ENCODE measurements around the gene TUBB8. TPM values are rescaled to one million over a fixed set of nuclear protein-coding genes. Genes with fewer than 3 reads are reported as not detected.
"Not testable (repeated sequence)": the region's sequence is repeated elsewhere in the genome, so short reads cannot be mapped to it uniquely, and the experiment has no call there.

The TUBB8 gene
- total and polyA plus RNA-seq, 4 experiments from 2014 or later = not detected

- POLR2A ChIA-PET (ENCODE audit: partially characterized antibody); H3K4me1 ChIP-seq (ENCODE audit: insufficient read depth, low read length); H3K27me3 ChIP-seq (ENCODE audit: insufficient read depth, low read length); H3K27me3 Mint-ChIP-seq; H3K9me3 Mint-ChIP-seq; H3K36me3 ChIP-seq (ENCODE audit: insufficient read depth, low read length); H3K27ac Mint-ChIP-seq; H3K4me3 Mint-ChIP-seq; H3K4me1 Mint-ChIP-seq; DNase-seq; H3K4me3 ChIP-seq (ENCODE audit: low read length in 2 of 2); H3K36me3 Mint-ChIP-seq; H3K9me3 ChIP-seq (ENCODE audit: control insufficient read depth in 1 of 2, low read length in 2 of 2); intact Hi-C loops (cut with micrococcal nuclease); CTCF ChIA-PET (ENCODE audit: partially characterized antibody); H3K27ac ChIP-seq (ENCODE audit: low read depth, low read length): not testable (repeated sequence)
Observed at GRCh38 chr10:47864-48263, 1.2 kb downstream of the TUBB8 start.

GRCh38 chr10:13315-13635, 35.8 kb downstream of the TUBB8 start:
- H3K27ac Mint-ChIP-seq; H3K36me3 ChIP-seq (ENCODE audit: insufficient read depth, low read length); DNase-seq; H3K36me3 Mint-ChIP-seq; H3K4me1 ChIP-seq (ENCODE audit: insufficient read depth, low read length); H3K27me3 Mint-ChIP-seq; intact Hi-C loops (cut with micrococcal nuclease); H3K9me3 Mint-ChIP-seq; POLR2A ChIA-PET (ENCODE audit: partially characterized antibody); CTCF ChIA-PET (ENCODE audit: partially characterized antibody); H3K9me3 ChIP-seq (ENCODE audit: control insufficient read depth in 1 of 2, low read length in 2 of 2); H3K4me3 ChIP-seq (ENCODE audit: low read length in 2 of 2); H3K4me3 Mint-ChIP-seq; H3K27ac ChIP-seq (ENCODE audit: low read depth, low read length); H3K27me3 ChIP-seq (ENCODE audit: insufficient read depth, low read length); H3K4me1 Mint-ChIP-seq: not testable (repeated sequence)

GRCh38 chr10:12444-13314, 36.4 kb downstream of the TUBB8 start:
- H3K27me3 Mint-ChIP-seq; DNase-seq; H3K4me1 ChIP-seq (ENCODE audit: insufficient read depth, low read length); H3K4me3 Mint-ChIP-seq; H3K27me3 ChIP-seq (ENCODE audit: insufficient read depth, low read length); POLR2A ChIA-PET (ENCODE audit: partially characterized antibody); H3K4me3 ChIP-seq (ENCODE audit: low read length in 2 of 2); H3K27ac ChIP-seq (ENCODE audit: low read depth, low read length); intact Hi-C loops (cut with micrococcal nuclease); H3K36me3 ChIP-seq (ENCODE audit: insufficient read depth, low read length); H3K27ac Mint-ChIP-seq; H3K4me1 Mint-ChIP-seq; CTCF ChIA-PET (ENCODE audit: partially characterized antibody); H3K36me3 Mint-ChIP-seq; H3K9me3 Mint-ChIP-seq; H3K9me3 ChIP-seq (ENCODE audit: control insufficient read depth in 1 of 2, low read length in 2 of 2): not testable (repeated sequence)

- H3K27ac ChIP-seq (ENCODE audit: low read depth, low read length); POLR2A ChIA-PET (ENCODE audit: partially characterized antibody); H3K9me3 Mint-ChIP-seq; DNase-seq; H3K27ac Mint-ChIP-seq; H3K4me1 Mint-ChIP-seq; intact Hi-C loops (cut with micrococcal nuclease); H3K9me3 ChIP-seq (ENCODE audit: control insufficient read depth in 1 of 2, low read length in 2 of 2); H3K4me3 Mint-ChIP-seq; H3K4me3 ChIP-seq (ENCODE audit: low read length in 2 of 2); CTCF ChIA-PET (ENCODE audit: partially characterized antibody); H3K27me3 Mint-ChIP-seq; H3K36me3 ChIP-seq (ENCODE audit: insufficient read depth, low read length); H3K4me1 ChIP-seq (ENCODE audit: insufficient read depth, low read length); H3K36me3 Mint-ChIP-seq; H3K27me3 ChIP-seq (ENCODE audit: insufficient read depth, low read length): not testable (repeated sequence)
Observed at GRCh38 chr10:11260-11659, 37.8 kb downstream of the TUBB8 start.

- POLR2A ChIA-PET (ENCODE audit: partially characterized antibody); H3K9me3 Mint-ChIP-seq; H3K4me3 Mint-ChIP-seq; H3K4me1 ChIP-seq (ENCODE audit: insufficient read depth, low read length); H3K36me3 ChIP-seq (ENCODE audit: insufficient read depth, low read length); H3K9me3 ChIP-seq (ENCODE audit: control insufficient read depth in 1 of 2, low read length in 2 of 2); H3K4me3 ChIP-seq (ENCODE audit: low read length in 2 of 2); H3K27me3 Mint-ChIP-seq; H3K36me3 Mint-ChIP-seq; H3K27ac ChIP-seq (ENCODE audit: low read depth, low read length); H3K27me3 ChIP-seq (ENCODE audit: insufficient read depth, low read length); H3K27ac Mint-ChIP-seq; H3K4me1 Mint-ChIP-seq; intact Hi-C loops (cut with micrococcal nuclease); CTCF ChIA-PET (ENCODE audit: partially characterized antibody): not testable (repeated sequence)
- DNase-seq = peak in 4 of 5 donors; percentile 7 to 49 (median 16)
Observed at GRCh38 chr10:10261-10971, 38.7 kb downstream of the TUBB8 start.

Other genes starting within 250 kb of the TUBB8 start
- 10 to 100 TPM; 61.1 to 63.2 TPM for gene ZMYND11, start 86.2 kb upstream of the TUBB8 start, total RNA-seq
- 10 to 100 TPM; 26.6 to 43.0 TPM for gene ZMYND11, start 86.2 kb upstream of the TUBB8 start, polyA plus RNA-seq